ENCODE measurements around the gene HYDIN. TPM values are rescaled to one million over a fixed set of nuclear protein-coding genes. Genes with fewer than 3 reads are reported as not detected.
"Not testable (repeated sequence)": the region's sequence is repeated elsewhere in the genome, so short reads cannot be mapped to it uniquely, and the experiment has no call there.

HYDIN gene
- total RNA-seq, 2 donors from 2014 or later = 5.6 to 6.7 TPM

DNA sequence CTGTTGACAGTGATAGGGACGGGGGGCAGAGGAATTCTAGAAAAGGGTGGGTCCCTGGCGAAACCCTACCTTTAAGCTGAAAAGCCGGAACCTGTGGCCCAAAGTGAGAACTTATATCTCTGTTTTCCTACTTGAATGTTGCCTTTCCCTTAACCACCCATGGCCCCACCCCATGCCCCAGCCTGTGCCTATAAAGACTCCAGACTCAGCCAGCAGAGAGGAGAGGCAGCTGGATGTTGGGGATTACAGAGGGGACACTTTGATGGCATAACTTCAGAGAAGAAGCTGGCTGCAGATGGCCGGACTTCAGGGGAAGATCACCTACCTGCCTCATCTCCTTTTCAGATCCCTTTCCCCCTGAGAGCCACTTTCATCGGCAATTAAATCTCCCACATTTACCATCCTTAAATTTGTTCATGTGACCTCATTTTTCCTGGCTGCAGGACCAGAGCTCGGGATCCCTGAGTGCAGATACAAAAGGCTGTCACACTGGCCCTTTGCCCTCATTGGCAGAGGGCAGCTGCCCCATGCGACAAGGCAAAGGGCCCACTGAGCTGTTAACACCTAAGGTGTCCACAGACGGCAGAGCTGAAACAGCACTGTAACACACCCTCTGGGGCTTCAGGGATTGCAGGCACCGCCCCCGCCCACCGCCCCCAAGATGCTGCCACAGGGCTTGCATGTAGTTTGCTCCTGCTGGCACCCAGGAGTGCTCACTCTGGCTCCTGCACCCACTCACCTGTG lies 191.0 kb downstream of the HYDIN start:
- H3K9me3 ChIP-seq; H3K4me1 ChIP-seq; H3K36me3 ChIP-seq (replicated peaks in 1 of 2; ENCODE audit: insufficient read depth in 1 of 2, low read depth in 2 of 2); intact Hi-C loops (cut with DNase I); DNase-seq; H3K27ac ChIP-seq; ATAC-seq; H3K27me3 ChIP-seq; H3K4me3 ChIP-seq: not testable (repeated sequence)
- WGBS, 2 donors = 76 to 78% methylated on average over 7 to 8 of the region's 11 CpGs

DNA sequence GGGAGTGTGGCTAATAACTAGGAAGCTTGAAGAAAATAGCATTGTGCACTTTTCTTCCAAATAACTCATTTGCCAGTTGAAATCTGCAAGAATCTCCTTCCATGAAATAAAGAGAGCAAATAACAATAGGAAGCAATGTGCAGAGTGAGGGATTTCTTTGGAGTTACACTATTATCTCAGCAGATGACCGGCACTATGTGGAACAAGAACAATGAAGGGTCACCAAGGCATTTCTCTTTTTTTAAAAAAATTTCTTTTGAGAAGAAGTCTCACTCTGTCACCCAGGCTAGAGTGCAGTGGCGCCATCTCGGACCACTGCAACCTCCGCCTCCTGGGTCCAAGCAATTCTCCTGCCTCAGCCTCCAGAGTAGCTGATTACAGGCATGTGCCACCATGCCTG lies 192.1 kb downstream of the HYDIN start:
- H3K36me3 ChIP-seq (replicated peaks in 1 of 2; ENCODE audit: insufficient read depth in 1 of 2, low read depth in 2 of 2); H3K27ac ChIP-seq; ATAC-seq; H3K9me3 ChIP-seq; DNase-seq; H3K4me1 ChIP-seq; H3K4me3 ChIP-seq; intact Hi-C loops (cut with DNase I); H3K27me3 ChIP-seq: not testable (repeated sequence)
- 91 to 100% methylated on average over 4 of the region's 4 CpGs for WGBS, 2 donors

DNA sequence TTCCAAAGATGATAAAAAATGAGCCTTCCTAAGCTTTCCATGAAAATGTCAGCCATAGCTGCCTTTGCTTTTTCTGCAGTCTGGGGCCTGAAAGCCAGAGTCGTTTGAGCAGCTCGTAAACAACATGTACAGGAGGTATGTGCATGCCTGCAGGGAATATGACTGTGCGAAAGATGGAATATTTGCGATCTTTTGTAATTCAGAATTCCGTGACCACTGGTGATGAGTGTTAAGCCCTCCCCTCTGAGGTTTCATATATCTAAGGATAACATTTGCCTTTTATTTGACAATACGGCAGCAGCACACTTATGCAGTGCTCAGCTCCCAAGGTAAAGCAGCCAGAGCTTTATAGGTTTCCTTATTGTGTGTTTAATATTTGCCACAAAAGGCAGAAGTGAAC lies 192.5 kb downstream of the HYDIN start:
- DNase-seq; H3K4me1 ChIP-seq; H3K36me3 ChIP-seq (replicated peaks in 1 of 2; ENCODE audit: insufficient read depth in 1 of 2, low read depth in 2 of 2); H3K4me3 ChIP-seq; H3K27me3 ChIP-seq; H3K9me3 ChIP-seq; H3K27ac ChIP-seq; ATAC-seq; intact Hi-C loops (cut with DNase I): not testable (repeated sequence)
- WGBS, 2 donors = 77 to 88% methylated on average over 6 of the region's 6 CpGs

DNA sequence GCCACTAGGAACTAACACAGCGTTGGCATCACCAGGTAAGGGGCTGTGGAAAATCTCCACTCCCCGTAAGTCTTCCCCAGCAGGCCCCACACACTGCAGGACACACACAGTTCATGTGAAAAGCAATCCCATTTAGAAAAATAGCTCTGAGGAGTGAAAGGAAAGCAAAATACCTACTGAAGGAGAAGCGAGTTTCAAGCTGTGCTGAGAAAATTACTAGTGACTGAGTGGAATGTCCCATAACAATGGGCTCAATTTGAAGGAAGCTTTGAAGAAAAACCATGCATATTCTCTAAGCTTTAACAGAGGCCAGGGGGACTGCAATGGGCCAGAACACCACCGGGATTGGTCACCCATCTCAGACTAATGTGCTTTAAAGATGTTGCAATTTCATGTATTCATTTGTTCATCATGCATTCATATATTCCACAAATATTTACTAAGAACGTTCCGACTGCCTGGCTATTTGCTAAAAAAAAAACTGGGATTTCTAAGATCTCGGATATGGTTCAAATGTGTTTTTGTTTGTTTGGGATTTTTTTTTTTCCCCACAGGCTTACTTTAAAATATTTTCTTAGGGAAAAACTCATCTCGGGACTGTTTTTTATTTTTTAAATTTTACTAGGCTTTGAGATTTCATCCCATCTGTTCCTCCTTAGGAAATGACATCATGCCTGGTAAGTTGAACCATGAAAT lies 202.3 kb downstream of the HYDIN start:
- H3K27ac ChIP-seq; ATAC-seq; H3K27me3 ChIP-seq; H3K4me3 ChIP-seq; intact Hi-C loops (cut with DNase I); H3K36me3 ChIP-seq (replicated peaks in 1 of 2; ENCODE audit: insufficient read depth in 1 of 2, low read depth in 2 of 2); H3K9me3 ChIP-seq; H3K4me1 ChIP-seq; DNase-seq: not testable (repeated sequence)
- 57% methylated on average over 7 to 8 of the region's 8 CpGs for WGBS, 2 donors

DNA sequence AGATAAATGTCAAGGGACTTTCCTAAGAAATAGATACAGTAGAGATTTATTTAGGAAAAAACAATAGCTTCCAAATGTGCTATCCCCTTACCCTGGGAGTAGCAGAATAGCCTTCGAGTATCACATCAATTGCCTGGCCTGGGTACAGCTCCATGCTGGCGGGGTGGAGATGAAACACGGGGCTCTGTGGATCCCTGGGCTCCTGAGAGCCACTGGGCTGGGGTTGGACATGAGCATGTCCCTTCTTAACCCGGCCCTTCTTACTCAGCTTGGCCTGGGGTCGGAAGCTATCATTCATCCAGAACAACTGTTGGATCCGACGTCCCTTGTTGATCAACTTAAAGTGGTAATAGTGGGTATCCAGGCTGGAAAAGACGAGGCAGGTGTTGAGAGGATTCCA lies 203.0 kb downstream of the HYDIN start:
- H3K27me3 ChIP-seq, H3K27ac ChIP-seq: not testable (repeated sequence)
- 55% methylated on average over 2 of the region's 8 CpGs; no CpG with 5 or more reads in 1 of the 2 donors for WGBS, 2 donors

DNA sequence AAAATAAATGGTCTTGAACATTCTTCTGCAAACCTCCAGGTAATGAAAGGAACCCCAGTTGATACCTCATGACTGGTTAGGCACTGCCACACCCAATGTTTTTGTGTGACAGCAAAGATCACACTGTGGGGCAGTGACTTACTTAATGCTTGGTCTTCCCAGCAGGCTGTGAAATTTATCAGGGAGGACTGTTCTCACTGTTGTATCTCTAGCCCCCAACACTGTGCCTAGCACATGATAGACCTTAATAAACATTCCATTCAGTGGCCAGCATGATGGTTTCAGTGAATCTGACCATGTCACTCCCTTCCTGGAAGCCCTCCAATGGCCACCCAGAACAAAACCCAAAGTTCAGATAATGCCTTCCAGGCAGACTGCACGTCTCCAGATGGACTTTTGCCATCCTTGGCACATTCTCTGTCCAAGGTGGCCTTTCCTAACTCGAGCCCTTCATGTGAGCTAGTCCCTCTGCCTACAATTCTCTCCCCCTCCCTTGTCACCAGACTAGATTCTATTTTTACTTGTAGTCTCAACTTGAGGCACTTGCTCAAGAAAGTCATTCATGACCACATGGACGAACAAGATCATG lies 206.6 kb downstream of the HYDIN start:
- 48 to 52% methylated on average over 3 of the region's 3 CpGs for WGBS, 2 donors
- intact Hi-C loops (cut with DNase I); H3K27ac ChIP-seq; DNase-seq; H3K9me3 ChIP-seq; H3K4me1 ChIP-seq; H3K27me3 ChIP-seq; ATAC-seq; H3K4me3 ChIP-seq; H3K36me3 ChIP-seq (replicated peaks in 1 of 2; ENCODE audit: insufficient read depth in 1 of 2, low read depth in 2 of 2): not testable (repeated sequence)

More for the DNA sequence above, 203.0 kb downstream of the HYDIN start:
- ATAC-seq; DNase-seq; H3K4me1 ChIP-seq; H3K9me3 ChIP-seq; H3K36me3 ChIP-seq (replicated peaks in 1 of 2; ENCODE audit: insufficient read depth in 1 of 2, low read depth in 2 of 2); H3K4me3 ChIP-seq; intact Hi-C loops (cut with DNase I): not testable (repeated sequence)

DNA sequence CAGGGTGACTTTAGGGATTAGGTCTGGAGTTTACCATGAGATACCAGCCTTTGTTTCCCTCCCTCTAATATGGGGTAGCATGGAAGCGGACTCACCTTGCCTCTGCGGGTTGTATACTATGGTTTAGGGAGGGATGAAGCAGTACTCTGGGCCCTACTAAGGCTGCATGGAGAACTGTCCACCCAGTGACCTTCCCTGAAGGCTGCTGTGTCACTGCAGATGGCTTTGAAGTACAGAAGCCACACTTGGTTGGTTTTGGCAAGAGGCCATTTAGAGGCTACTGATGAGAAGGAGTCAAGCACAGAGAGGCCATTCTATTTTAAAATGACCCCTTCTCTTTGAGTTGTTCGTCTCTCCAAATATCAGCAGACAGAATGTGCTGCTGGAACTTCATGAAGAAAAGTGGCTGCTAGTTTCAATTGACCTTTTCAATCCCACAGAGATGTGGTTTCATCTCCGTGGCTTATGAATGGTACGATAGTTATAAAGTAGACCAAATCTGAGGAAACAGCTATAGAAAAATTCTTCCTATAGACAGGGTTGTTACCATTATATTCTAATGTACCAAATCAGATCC lies 208.5 kb downstream of the HYDIN start:
- H3K9me3 ChIP-seq; H3K27me3 ChIP-seq; H3K27ac ChIP-seq; H3K4me1 ChIP-seq; H3K4me3 ChIP-seq; DNase-seq; H3K36me3 ChIP-seq (replicated peaks in 1 of 2; ENCODE audit: insufficient read depth in 1 of 2, low read depth in 2 of 2); ATAC-seq; intact Hi-C loops (cut with DNase I): not testable (repeated sequence)
- 70 to 100% methylated on average over 2 to 3 of the region's 5 CpGs for WGBS, 2 donors

DNA sequence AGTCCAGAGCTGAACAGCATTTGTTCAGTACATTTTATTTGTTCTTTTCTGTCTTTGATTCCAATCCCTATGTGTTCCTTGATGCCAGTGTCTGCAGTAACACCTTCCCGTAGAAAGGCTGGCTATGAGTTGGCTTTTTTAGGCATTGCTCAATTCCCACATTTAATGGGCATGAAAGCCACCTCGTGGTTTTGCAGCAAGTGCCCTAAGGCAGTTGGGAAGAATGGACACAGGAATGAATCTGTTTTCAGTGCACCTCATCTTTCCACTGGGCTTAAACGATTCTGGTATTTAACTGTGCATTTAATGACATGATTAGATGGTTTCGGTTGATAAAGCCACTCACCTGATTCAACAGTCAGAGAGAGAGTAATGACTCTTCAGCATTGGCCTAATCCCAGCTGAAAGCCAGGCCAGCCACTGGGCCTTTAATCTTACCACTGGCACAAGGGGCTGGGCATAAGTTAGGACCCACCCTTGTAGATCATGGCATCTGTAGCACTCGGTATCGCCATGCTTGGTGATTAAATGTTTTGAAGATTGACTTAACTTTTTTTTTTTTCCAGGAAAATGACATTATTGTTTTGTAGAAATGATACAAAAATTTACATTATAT lies 211.3 kb downstream of the HYDIN start:
- H3K36me3 ChIP-seq (replicated peaks in 1 of 2; ENCODE audit: insufficient read depth in 1 of 2, low read depth in 2 of 2); H3K4me1 ChIP-seq; ATAC-seq; H3K4me3 ChIP-seq; H3K27ac ChIP-seq; H3K9me3 ChIP-seq; DNase-seq; intact Hi-C loops (cut with DNase I); H3K27me3 ChIP-seq: not testable (repeated sequence)
- 54 to 58% methylated on average over 5 of the region's 6 CpGs for WGBS, 2 donors

DNA sequence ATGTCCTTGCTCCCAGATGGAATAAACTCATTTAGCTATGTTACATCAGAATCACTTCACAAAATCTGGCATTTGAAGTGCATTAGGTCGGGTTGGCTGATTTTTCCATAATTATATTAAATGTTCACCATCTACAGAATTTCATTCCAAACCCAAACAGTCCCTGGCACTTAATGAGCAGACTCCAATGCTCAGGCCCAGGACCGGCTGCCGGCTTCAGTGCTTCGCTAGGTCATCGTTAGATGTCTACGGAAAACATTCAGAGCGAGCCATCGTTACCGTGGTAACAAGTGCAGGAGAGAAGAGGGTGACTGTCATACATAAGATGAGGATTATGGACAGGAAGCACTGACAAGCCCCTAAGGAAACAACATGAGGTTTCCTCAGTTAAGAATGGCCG lies 215.1 kb downstream of the HYDIN start:
- intact Hi-C loops (cut with DNase I); H3K4me3 ChIP-seq; H3K36me3 ChIP-seq (replicated peaks in 1 of 2; ENCODE audit: insufficient read depth in 1 of 2, low read depth in 2 of 2); H3K27me3 ChIP-seq; H3K27ac ChIP-seq; DNase-seq; ATAC-seq; H3K9me3 ChIP-seq; H3K4me1 ChIP-seq: not testable (repeated sequence)
- 38 to 83% methylated on average over 1 to 7 of the region's 10 CpGs for WGBS, 2 donors

DNA sequence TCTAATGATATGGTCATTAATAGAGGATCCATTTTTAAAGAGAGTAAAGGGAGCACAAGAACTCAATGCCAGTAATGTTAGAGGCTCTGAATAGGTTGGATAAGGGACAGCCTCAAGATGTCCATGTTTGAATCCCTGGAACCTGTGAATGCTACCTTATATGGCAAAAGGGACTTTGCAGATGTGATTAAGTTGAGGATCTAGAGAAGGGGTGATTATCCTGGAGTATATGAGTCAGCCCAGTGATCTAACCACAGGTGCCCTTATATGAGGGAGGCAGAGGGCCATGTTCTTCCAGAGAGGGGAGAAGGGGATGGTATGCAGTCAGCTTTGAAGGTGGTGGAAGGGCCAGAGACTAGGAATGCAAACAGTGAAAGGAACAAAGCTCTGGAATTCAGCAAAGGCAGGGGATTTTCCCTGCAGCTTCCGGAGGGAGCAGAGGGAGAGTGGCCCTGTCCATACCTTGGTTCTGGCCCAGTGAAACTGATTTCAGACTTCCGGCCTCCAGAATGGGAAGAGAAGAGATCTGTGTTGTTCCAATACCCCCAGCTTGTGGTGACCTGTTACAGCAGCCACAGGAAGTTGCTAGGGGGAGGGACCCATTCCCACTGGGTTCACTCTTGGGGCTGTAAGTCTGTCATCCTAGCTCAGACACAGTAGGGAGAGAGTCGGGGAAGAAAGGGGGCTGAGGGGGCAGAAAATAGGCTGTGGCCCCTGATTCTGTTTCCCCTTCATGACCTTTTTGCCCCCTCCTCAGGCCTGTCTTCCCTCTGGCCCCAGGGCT lies 220.9 kb downstream of the HYDIN start:
- ATAC-seq; H3K27me3 ChIP-seq; H3K4me1 ChIP-seq; H3K27ac ChIP-seq; DNase-seq; H3K4me3 ChIP-seq; intact Hi-C loops (cut with DNase I); H3K9me3 ChIP-seq; H3K36me3 ChIP-seq (replicated peaks in 1 of 2; ENCODE audit: insufficient read depth in 1 of 2, low read depth in 2 of 2): not testable (repeated sequence)
- no CpG with 5 or more reads among the region's 3 CpGs for WGBS, 2 donors

DNA sequence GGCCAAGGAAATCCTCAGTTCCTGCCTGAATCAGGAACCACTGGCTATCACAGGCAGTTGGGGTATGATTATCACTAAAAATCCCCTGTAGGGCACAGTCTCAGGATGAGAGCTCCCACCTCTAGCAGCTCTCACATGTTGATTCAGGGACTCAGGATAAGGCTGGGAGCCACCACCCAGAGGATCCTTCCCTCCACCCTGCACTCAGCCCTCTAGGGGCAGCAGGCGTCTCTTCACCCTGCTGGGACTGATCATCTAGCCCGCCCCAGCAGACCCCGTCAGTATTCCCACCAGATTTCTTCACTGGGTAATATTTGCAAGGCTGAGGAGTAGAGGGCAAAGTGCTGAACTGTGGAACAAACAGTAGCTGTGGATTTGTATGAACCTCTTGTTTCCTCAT lies 224.0 kb downstream of the HYDIN start:
- H3K4me1 ChIP-seq; ATAC-seq; intact Hi-C loops (cut with DNase I); DNase-seq; H3K9me3 ChIP-seq; H3K27me3 ChIP-seq; H3K4me3 ChIP-seq; H3K27ac ChIP-seq; H3K36me3 ChIP-seq (replicated peaks in 1 of 2; ENCODE audit: insufficient read depth in 1 of 2, low read depth in 2 of 2): not testable (repeated sequence)
- 54 to 56% methylated on average over 2 to 3 of the region's 3 CpGs for WGBS, 2 donors
